DMS53 (cell line): ENCODE measurements around the gene TIAL1.
"Not testable (repeated sequence)": the region's sequence is repeated elsewhere in the genome, so short reads cannot be mapped to it uniquely, and the experiment has no call there.

Experiments
- DNase-seq: peaks from one replicate; lab custom pipeline; 2025; lab: John Stamatoyannopoulos, UW

TIAL1 gene

GRCh38 chr10:119596537-119597404 is at the start of gene TIAL1:
TSS of gene TIAL1 (minus strand) at chr10:119596964. CDS start at chr10:119596465, 499 bp downstream.
- peak; percentile 100 for DNase-seq

- DNase-seq, result no peak
Observed at GRCh38 chr10:119644994-119645393, 48.2 kb upstream of the TIAL1 start.

GRCh38 chr10:119644205-119644814 is 47.5 kb upstream of the TIAL1 start:
- peak; percentile 19 for DNase-seq

GRCh38 chr10:119643306-119644204 is 46.8 kb upstream of the TIAL1 start:
- no peak for DNase-seq

- DNase-seq, result no peak
Observed at GRCh38 chr10:119642556-119643111, 45.9 kb upstream of the TIAL1 start.

- DNase-seq, result no peak
Observed at GRCh38 chr10:119640875-119641526, 44.2 kb upstream of the TIAL1 start.

- no peak for DNase-seq
Observed at GRCh38 chr10:119640384-119640783, 43.6 kb upstream of the TIAL1 start.

GRCh38 chr10:119638982-119639381 is 42.2 kb upstream of the TIAL1 start:
- no peak for DNase-seq

- DNase-seq, result no peak
Observed at GRCh38 chr10:119637631-119638030, 40.9 kb upstream of the TIAL1 start.

GRCh38 chr10:119634219-119634544 is 37.4 kb upstream of the TIAL1 start:
- DNase-seq, result no peak

GRCh38 chr10:119633538-119634218 is 36.9 kb upstream of the TIAL1 start:
- DNase-seq, result no peak

GRCh38 chr10:119630300-119630699 is 33.5 kb upstream of the TIAL1 start:
- DNase-seq, result no peak

GRCh38 chr10:119625570-119626280 is 29.0 kb upstream of the TIAL1 start:
- peak; percentile 18 for DNase-seq

GRCh38 chr10:119621078-119621384 is 24.3 kb upstream of the TIAL1 start:
- no peak for DNase-seq

- DNase-seq, result no peak
Observed at GRCh38 chr10:119620241-119621077, 23.7 kb upstream of the TIAL1 start.

- not testable (repeated sequence) for DNase-seq
Observed at GRCh38 chr10:119619811-119620210, 23.0 kb upstream of the TIAL1 start.

- DNase-seq, result no peak
Observed at GRCh38 chr10:119619215-119619614, 22.5 kb upstream of the TIAL1 start.

GRCh38 chr10:119616882-119617570 is 20.3 kb upstream of the TIAL1 start:
- no peak for DNase-seq

- no peak for DNase-seq
Observed at GRCh38 chr10:119614686-119615085, 17.9 kb upstream of the TIAL1 start.
